B cell (primary cell): ENCODE measurements around the gene CCDC59. TPM values are rescaled to one million over a fixed set of nuclear protein-coding genes. Genes with fewer than 3 reads are reported as not detected.

Experiments used
- ATAC-seq: fragments of 200-7000 bp; cut with Tn5 transposase; one replicate; pipeline ENCODE4 v1.10.0; 2021; ENCODE audit warnings: low read depth, mild to moderate bottlenecking, moderate number of reproducible peaks, moderate library complexity
- CTCF ChIA-PET: fragments of 350-600 bp; sonication (Branson Sonifier 250); formaldehyde crosslinking; loops from one replicate; lab custom pipeline; 2021; ENCODE audit warnings: antibody characterized with exemption, inconsistent platforms; lab: Charles Lee
- POLR2A ChIA-PET: fragments of 350-600 bp; sonication (Branson Sonifier 250); formaldehyde crosslinking; loops from one replicate; lab custom pipeline; 2021; ENCODE audit warnings: antibody characterized with exemption; lab: Charles Lee
- DNase-seq: peaks from one replicate; pipeline ENCODE4 v3.0.0; 2013
- H2AFZ ChIP-seq: 2 replicates; pipeline ENCODE4 v1.6.1; 2012; ENCODE audit warnings: mild to moderate bottlenecking, low read depth, low read length; ENCODE audit not compliant: insufficient read depth, poor library complexity, severe bottlenecking
- H3K27ac ChIP-seq, 2 donors: 1 replicate in 1 of 2; 2 replicates in 1 of 2; pipeline ENCODE4 v1.5.1; 2012 to 2013; ENCODE audit warnings: low read length in 2 of 2, mild to moderate bottlenecking in 2 of 2, moderate library complexity in 1 of 2
- H3K27me3 ChIP-seq, 4 experiments: fragments of 200-600 bp in 1 of 4; sonication (generic) in 1 of 4; replicated peaks in 1 of 4; 1 replicate in 2 of 4; 2 replicates in 2 of 4; pipeline versions ENCODE4 v1.6.1 to v1.7.0; 2013 to 2016; ENCODE audit warnings: low read length in 3 of 4, mild to moderate bottlenecking in 2 of 4, mixed read lengths in 1 of 4, moderate library complexity in 1 of 4; ENCODE audit not compliant: insufficient read depth in 4 of 4, control insufficient read depth in 3 of 4; ENCODE audit errors: control extremely low read depth in 1 of 4
- H3K36me3 ChIP-seq, 2 experiments: replicated peaks in 1 of 2; 1 replicate in 1 of 2; 2 replicates in 1 of 2; pipeline versions ENCODE4 v1.6.1 to v1.7.1; 2013; ENCODE audit warnings: low read length in 1 of 2; ENCODE audit not compliant: insufficient read depth in 2 of 2, control insufficient read depth in 1 of 2; ENCODE audit errors: control extremely low read depth in 1 of 2, extremely low read depth in 1 of 2
- H3K4me1 ChIP-seq, 2 donors: fragments of 200-600 bp in 1 of 2; sonication (generic) in 1 of 2; 1 replicate in 1 of 2; 2 replicates in 1 of 2; pipeline versions ENCODE4 v1.5.1 to v1.6.1; 2013 to 2017; ENCODE audit warnings: low read length in 2 of 2; ENCODE audit not compliant: control insufficient read depth in 2 of 2, insufficient read depth in 2 of 2
- H3K4me2 ChIP-seq: replicated peaks from 2 replicates; pipeline ENCODE3; 2012; ENCODE audit warnings: mild to moderate bottlenecking, low read depth, low read length; ENCODE audit not compliant: poor library complexity, severe bottlenecking
- H3K4me3 ChIP-seq, 5 experiments: fragments of 200-600 bp in 1 of 5; sonication (generic) in 1 of 5; 1 replicate in 3 of 5; 2 replicates in 2 of 5; pipeline versions ENCODE4 v1.5.1 to v1.7.0; 2011 to 2016; ENCODE audit warnings: low read length in 4 of 5, mild to moderate bottlenecking in 4 of 5, low read depth in 2 of 5, control low read depth in 1 of 5, moderate library complexity in 1 of 5; ENCODE audit not compliant: insufficient read depth in 1 of 5; ENCODE audit errors: control extremely low read depth in 1 of 5, extremely low read depth in 1 of 5
- H3K79me2 ChIP-seq: fragments of 200-600 bp; sonication (generic); one replicate; pipeline ENCODE4 v1.6.0; 2016; ENCODE audit warnings: low read length; ENCODE audit not compliant: control insufficient read depth, insufficient read depth
- H3K9ac ChIP-seq: fragments of 200-600 bp; sonication (generic); 2 replicates; pipeline ENCODE4 v1.6.1; 2017; ENCODE audit warnings: mild to moderate bottlenecking, low read length, moderate library complexity
- H3K9me3 ChIP-seq, 3 donors: one replicate each; pipeline versions ENCODE4 v1.6.1 to v1.7.1; 2013; ENCODE audit warnings: low read length in 2 of 3; ENCODE audit not compliant: control insufficient read depth in 2 of 3, insufficient read depth in 1 of 3; ENCODE audit errors: control extremely low read depth in 1 of 3
- H4K20me1 ChIP-seq: 2 replicates; pipeline ENCODE4 v1.6.0; 2012; ENCODE audit warnings: mild to moderate bottlenecking, low read length; ENCODE audit not compliant: insufficient read depth, control insufficient read depth, poor library complexity, severe bottlenecking
- H3K27ac Mint-ChIP-seq: one replicate; pipeline ENCODE4 v1.8.0; 2021; ENCODE audit warnings: mixed read lengths
- H3K27me3 Mint-ChIP-seq: one replicate; pipeline ENCODE4 v1.8.0; 2021; ENCODE audit warnings: mixed read lengths
- H3K4me1 Mint-ChIP-seq: one replicate; pipeline ENCODE4 v1.8.0; 2021; ENCODE audit warnings: mixed read lengths
- H3K4me3 Mint-ChIP-seq: one replicate; pipeline ENCODE4 v1.8.0; 2021; ENCODE audit warnings: mixed read lengths
- H3K9me3 Mint-ChIP-seq: one replicate; pipeline ENCODE4 v1.8.0; 2022; ENCODE audit warnings: mixed read lengths; ENCODE audit not compliant: insufficient read depth
- EZH2 ChIP-seq: IDR thresholded peaks from 2 replicates; pipeline ENCODE4 v1.6.1; 2012; ENCODE audit warnings: borderline replicate concordance, low read depth, mild to moderate bottlenecking, moderate library complexity, low read length; ENCODE audit not compliant: insufficient read depth, poor library complexity, severe bottlenecking
- WGBS: methylation state at CpG from one replicate; pipeline ENCODE4 v1.1.5; 2013; ENCODE audit warnings: missing lambda C conversion rate; ENCODE audit not compliant: insufficient coverage; 5-methylcytosine and 5-hydroxymethylcytosine counted together
- intact Hi-C: fragments of 100-400 bp; cut with micrococcal nuclease; formaldehyde crosslinking; loops from one replicate; pipeline ENCODE4 v1.10.0; 2022
- polyA minus RNA-seq: library from RNA; depleted of rRNA, polyadenylated mRNA; stranded (reverse); fragments of >200 nt; gene quantifications from 2 replicates; pipeline ENCODE4 v1.2.3, GENCODE V29; 2012
- polyA plus RNA-seq: library from polyadenylated mRNA; depleted of rRNA; stranded (reverse); fragments of >200 nt; gene quantifications from 2 replicates; pipeline ENCODE4 v1.2.3, GENCODE V29; 2012
- total RNA-seq, 2 donors: library from RNA; stranded (reverse); fragments of 120-200 nt in 1 of 2; gene quantifications; 1 replicate in 1 of 2; 2 replicates in 1 of 2; pipeline versions ENCODE4 v1.2.3 to v1.2.4, GENCODE V29; 2013 to 2022
- TF ChIP-seq, protein P1 (sequence below): fragments of 200-600 bp; IDR thresholded peaks from one replicate; pipeline ENCODE4 v1.8.0; 2022; ENCODE audit warnings: antibody characterized with exemption, mild to moderate bottlenecking

Gene CCDC59
- total RNA-seq (50.7 and 54.7 TPM in 2 replicates), polyA plus RNA-seq (55.0 and 143 TPM in 2 replicates), polyA minus RNA-seq (52.6 and 67.0 TPM in 2 replicates)
- 93.2 TPM for total RNA-seq (2013)

GRCh38 chr12:82358200-82359114 is at the start of gene CCDC59, which contains the start of gene METTL25:
Gene CCDC59, minus strand, starts transcription at chr12:82358387. Its CDS starts 11 bp downstream, at chr12:82358376.
Gene METTL25, plus strand, starts transcription at chr12:82358529. Its CDS starts 37 bp downstream, at chr12:82358566.
- DNase-seq: peak; percentile 99
- Histone ChIP-seq H2AFZ (peak within 1 kb of the TSS; percentile 100), H3K27ac (peak within 1 kb of the TSS; percentile 95 to 96), H3K4me2 (peak within 1 kb of the TSS; percentile 75), H3K4me1 (peaks cover 26 to 28% of the 10 kb centered on the region in 2 donors), H3K36me3 (peaks cover 2 to 29% of the 10 kb centered on the region in 2 experiments), H3K9ac (peak within 1 kb of the TSS; percentile 99), H3K27me3 (no peaks in the 10 kb centered on the region), H3K9me3 (no peaks in the 10 kb centered on the region), H3K4me3 (peak within 1 kb of the TSS; percentile 73 to 100 (median 94)), H3K79me2 (peaks cover 70% of the 10 kb centered on the region), H4K20me1 (peaks cover 5% of the 10 kb centered on the region)
- H3K27me3 Mint-ChIP-seq: no peaks in the 10 kb centered on the region
- H3K4me1 Mint-ChIP-seq: peaks cover 48% of the 10 kb centered on the region
- H3K27ac Mint-ChIP-seq: peak within 1 kb of the TSS; percentile 100
- H3K4me3 Mint-ChIP-seq: peak within 1 kb of the TSS; percentile 100
- CTCF ChIA-PET: interaction anchor here (0.6 to 1.2 kb wide), 3 partner anchors 9 to 327 kb away, joined by 3 to 7 read pairs (median 7); no protein-coding TSS in a partner anchor
- intact Hi-C loops: no loop called here
- TF ChIP-seq, protein P1, sequence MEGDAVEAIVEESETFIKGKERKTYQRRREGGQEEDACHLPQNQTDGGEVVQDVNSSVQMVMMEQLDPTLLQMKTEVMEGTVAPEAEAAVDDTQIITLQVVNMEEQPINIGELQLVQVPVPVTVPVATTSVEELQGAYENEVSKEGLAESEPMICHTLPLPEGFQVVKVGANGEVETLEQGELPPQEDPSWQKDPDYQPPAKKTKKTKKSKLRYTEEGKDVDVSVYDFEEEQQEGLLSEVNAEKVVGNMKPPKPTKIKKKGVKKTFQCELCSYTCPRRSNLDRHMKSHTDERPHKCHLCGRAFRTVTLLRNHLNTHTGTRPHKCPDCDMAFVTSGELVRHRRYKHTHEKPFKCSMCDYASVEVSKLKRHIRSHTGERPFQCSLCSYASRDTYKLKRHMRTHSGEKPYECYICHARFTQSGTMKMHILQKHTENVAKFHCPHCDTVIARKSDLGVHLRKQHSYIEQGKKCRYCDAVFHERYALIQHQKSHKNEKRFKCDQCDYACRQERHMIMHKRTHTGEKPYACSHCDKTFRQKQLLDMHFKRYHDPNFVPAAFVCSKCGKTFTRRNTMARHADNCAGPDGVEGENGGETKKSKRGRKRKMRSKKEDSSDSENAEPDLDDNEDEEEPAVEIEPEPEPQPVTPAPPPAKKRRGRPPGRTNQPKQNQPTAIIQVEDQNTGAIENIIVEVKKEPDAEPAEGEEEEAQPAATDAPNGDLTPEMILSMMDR: peak; percentile 98
- TF ChIP-seq EZH2: no peak
- under 1% methylated on average over 58 of the region's 61 CpGs for WGBS
- H3K9me3 Mint-ChIP-seq: peaks cover 3% of the 10 kb centered on the region
- ATAC-seq: peak; percentile 91
- POLR2A ChIA-PET: no interaction called here

DNA sequence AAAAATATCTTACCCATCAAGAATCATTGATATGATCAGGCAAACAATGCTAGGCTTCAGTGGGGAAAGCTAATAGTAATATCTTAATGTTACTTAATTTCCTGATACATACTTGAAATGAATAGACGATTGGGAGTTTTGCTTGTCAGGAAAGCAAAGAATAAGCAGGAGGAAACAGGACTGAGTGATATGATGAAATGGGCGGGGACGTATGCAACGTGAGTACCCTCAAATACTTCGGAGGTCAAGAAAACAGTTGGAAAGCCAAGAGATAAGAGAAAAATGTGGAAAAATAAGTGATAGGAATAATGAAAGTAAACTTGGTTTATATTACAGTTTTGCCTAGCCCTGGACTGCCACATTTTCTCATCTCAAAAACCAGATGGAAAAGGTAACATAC is 49.3 kb upstream of the CCDC59 start:
- H4K20me1 ChIP-seq: no peaks in the 10 kb centered on the region
- no peak overlapping the region for H3K4me2 ChIP-seq
- ChIA-PET POLR2A (no interaction called here), CTCF (no interaction called here)
- H3K4me3 Mint-ChIP-seq: no peak overlapping the region
- 90% methylated on average over 5 of the region's 5 CpGs for WGBS
- H3K36me3 ChIP-seq: peaks cover 6 to 7% of the 10 kb centered on the region in 2 experiments
- H3K27me3 Mint-ChIP-seq: no peaks in the 10 kb centered on the region
- H2AFZ ChIP-seq: no peak overlapping the region
- no peak overlapping the region for H3K27ac Mint-ChIP-seq
- intact Hi-C loops: no loop called here
- no peak overlapping the region for H3K9ac ChIP-seq
- TF ChIP-seq EZH2: no peak
- TF ChIP-seq, protein P1: no peak
- no peak overlapping the region for H3K4me3 ChIP-seq
- H3K9me3 ChIP-seq: no peaks in the 10 kb centered on the region
- H3K79me2 ChIP-seq: no peaks in the 10 kb centered on the region
- no peaks in the 10 kb centered on the region for H3K9me3 Mint-ChIP-seq
- H3K4me1 Mint-ChIP-seq: no peaks in the 10 kb centered on the region
- H3K4me1 ChIP-seq: no peaks in the 10 kb centered on the region
- H3K27ac ChIP-seq: no peak overlapping the region
- DNase-seq (no peak), ATAC-seq (no peak)
- no peaks in the 10 kb centered on the region for H3K27me3 ChIP-seq
